ENCODE results near the gene SPTBN2.
A peak's percentile ranks its signal among the peaks of the same experiment; 100 is the strongest.
"Not testable (repeated sequence)": the region's sequence is repeated elsewhere in the genome, so short reads cannot be mapped to it uniquely, and the experiment has no call there.

Gene SPTBN2

GRCh38 chr11:66728693-66729385, at the start of gene SPTBN2:
SPTBN2 (minus strand) TSS chr11:66729216; CDS start chr11:66721240, 7,976 bp downstream.
- no peak for DNase-seq

DNA sequence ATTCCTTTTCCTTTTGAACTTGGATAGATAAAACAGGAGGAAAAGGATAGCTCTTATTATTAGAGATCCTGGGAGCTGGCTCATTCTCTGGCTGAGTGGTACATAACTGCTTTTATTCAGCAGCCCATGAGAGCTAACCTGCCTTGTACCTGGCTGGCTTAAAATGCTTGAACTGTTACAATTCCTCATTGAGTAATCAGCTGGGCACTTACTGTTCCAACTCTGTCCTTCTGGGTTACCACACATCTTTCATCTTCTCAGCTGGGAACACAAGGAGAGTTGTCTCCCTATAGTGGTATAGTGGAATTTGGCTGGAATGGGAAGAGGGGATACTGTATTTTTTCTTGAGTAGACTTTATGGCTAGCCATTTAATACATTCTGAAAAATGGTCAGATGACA, 39.8 kb upstream of the SPTBN2 start:
- no peak for DNase-seq

DNA sequence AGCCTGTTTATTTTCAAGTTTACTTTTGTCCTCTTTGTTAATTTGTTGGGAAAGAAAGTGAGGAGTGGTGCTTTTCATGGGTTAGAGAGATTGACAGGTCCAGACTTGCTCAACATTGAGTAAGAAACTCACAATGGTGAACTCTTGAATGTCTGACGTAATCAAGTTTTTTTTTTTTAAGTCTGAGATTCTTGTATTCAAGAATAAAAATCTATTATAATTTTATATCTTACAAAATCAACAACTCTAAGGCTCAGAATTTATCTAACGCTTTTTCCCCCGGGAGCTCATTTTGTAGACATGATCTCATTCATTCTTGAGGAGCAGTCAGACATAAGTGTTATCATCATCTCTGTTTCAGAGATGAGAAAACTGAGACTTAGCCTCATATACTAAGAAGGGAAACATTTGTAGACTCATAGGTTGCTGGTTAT, 39.1 kb upstream of the SPTBN2 start:
- DNase-seq: no peak

GRCh38 chr11:66767666-66768065, 38.6 kb upstream of the SPTBN2 start:
- DNase-seq: no peak

DNA sequence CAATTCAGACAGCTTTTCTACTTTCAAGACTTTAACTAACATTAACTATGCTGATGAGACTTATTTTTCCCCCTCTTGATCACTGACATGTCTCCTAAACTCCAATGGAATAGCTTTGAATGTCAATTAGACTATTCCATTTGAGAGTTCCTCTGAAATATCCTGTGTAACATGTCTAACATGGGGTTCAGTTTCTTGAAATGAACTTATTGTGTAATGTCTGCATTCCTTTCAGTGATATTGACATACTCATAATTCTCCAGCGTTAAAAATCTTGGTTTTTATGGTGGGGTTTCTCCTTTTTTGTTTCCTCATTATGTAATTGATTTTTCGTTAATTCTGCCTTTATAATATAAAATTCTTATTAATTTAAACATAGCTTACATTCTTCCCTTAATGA, 37.7 kb upstream of the SPTBN2 start:
- DNase-seq: no peak

GRCh38 chr11:66762088-66762487, 33.1 kb upstream of the SPTBN2 start:
- DNase-seq: no peak

DNA sequence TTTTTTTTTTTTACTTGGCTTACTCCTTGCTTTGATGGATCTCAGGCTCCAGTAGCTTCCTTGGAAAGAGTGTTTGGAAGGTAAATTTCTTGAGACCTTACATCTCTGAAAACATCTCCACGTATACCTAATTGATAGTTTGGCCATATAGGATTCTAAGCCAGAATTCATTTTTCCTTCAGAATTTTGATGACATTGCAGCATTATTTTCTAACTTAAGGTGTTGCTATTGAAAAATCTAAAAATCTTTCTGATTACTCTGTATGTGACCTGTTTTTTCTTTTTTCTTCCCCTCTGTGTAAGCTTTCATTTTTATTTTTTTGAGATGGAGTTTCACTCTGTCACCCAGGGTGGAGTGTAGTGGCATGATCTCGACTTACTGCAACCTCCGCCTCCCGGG, 23.1 kb upstream of the SPTBN2 start:
- DNase-seq: no peak

DNA sequence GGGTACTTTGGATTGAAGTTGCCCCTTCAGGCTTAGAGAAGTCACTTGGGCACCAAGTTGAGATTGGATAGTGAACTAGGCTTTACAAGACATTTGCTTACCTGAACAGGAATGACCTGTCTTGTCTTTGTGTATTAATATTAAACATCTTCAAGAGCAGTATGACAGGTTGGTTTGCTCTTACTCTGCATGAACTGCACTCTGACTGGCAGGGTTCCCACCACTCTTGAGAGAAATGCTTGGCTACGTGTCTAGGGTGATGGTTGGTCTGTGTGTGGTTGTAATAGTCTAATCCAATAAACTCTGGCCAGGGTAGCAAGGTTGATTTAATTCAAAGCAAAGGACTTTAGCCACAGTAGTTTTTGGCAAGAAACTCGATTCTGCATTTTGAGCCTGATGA, 20.1 kb upstream of the SPTBN2 start:
- no peak for DNase-seq

DNA sequence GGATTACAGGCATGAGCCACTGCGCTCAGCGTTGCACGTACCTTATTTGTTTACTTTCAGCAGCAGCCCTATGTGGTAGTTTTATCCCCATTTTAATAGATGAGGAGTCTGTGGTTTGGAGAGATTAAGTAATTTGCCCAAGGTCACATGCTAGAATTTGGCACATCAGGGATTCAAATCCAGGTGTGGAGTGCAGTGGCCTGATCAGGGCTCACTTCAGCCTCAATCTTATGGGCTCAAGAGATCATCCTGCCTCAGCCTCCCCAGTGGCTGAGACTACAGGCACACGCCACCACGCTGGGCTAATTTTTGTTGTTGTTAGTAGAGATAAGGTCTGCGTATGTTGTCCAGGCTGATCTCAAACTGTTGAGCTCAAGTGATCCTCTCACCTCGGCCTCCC, 18.5 kb upstream of the SPTBN2 start:
- no peak for DNase-seq

GRCh38 chr11:66745356-66746235, 16.6 kb upstream of the SPTBN2 start:
- DNase-seq: peak; percentile 68

GRCh38 chr11:66744485-66745355, 15.7 kb upstream of the SPTBN2 start:
- peak; percentile 90 for DNase-seq

DNA sequence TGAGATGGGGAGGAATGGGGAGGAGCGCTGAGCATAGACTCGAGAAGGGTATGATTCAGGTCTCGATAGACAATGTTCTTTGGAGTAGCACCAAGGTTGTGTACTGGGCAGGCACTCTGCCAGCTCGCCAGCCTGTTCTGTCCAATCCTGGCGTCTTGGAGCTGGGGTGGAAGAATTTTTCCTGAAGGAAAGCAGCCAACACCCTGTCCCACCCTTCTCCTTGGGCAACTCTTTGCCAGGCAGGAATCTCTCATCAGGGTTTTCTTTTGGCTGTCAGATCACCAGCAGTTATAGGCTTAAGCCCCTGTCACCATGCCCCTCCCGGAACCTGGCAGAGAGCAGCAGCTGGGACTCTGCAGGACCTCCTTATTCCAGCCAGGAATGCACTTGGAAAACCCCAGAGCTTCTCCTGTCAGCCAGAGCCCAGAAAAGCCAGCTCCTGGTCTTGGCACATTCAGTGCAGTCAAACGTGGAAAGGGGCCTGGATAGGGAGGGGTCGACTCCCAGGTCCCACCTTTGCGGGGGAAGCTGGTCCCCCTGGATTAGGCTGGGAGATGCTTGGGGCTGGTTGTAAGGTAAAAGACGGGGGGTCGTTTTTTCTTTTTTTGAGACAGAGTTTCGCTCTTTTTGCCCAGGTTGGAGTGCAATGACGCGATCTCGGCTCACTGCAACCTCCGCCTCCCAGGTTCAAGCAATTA, 14.4 kb upstream of the SPTBN2 start:
- no peak for DNase-seq

- no peak for DNase-seq
Observed at GRCh38 chr11:66741153-66741552, 12.1 kb upstream of the SPTBN2 start.

- DNase-seq: no peak
Observed at GRCh38 chr11:66739983-66740382, 11.0 kb upstream of the SPTBN2 start.

DNA sequence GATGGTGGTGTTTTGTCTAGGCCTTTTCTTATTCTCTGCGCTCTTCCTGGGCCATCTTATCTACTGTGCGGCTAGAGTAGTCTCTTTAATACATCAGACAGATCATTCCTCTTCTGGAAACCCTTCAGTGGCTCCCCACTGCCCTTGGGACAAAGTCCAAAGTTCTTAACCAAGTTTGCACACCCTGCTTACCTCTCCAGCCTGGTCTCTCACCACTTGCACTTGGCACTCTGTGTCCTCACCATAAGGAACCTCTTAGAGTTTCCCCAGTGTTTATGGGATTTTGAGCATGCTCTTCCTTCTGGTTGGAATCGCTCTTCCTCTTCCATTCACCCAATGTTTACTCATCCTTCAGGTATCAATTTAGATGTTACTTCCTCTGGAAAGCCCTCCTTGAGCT, 5.2 kb upstream of the SPTBN2 start:
- no peak for DNase-seq

DNA sequence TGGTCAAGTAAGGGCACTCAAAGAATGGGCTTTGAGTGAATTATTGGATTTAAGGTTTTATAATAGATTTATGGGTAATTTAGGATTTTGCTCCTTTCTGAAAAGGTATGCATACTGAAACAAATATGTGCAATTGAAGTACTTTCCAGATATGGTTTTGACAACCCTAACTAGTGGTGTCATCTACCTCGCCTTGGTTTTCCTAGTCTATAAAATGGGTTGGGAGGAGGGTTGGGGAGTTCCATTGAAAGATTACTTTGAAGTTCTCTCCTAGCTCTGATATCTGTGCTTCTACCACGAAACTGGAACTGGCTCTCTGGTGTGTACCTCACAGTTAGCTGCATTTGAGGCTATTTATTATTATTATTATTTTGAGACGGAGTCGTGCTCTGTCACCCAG, 431 bp upstream of the SPTBN2 start:
- no peak for DNase-seq

GRCh38 chr11:66728038-66728692, 851 bp downstream of the SPTBN2 start:
- no peak for DNase-seq

DNA sequence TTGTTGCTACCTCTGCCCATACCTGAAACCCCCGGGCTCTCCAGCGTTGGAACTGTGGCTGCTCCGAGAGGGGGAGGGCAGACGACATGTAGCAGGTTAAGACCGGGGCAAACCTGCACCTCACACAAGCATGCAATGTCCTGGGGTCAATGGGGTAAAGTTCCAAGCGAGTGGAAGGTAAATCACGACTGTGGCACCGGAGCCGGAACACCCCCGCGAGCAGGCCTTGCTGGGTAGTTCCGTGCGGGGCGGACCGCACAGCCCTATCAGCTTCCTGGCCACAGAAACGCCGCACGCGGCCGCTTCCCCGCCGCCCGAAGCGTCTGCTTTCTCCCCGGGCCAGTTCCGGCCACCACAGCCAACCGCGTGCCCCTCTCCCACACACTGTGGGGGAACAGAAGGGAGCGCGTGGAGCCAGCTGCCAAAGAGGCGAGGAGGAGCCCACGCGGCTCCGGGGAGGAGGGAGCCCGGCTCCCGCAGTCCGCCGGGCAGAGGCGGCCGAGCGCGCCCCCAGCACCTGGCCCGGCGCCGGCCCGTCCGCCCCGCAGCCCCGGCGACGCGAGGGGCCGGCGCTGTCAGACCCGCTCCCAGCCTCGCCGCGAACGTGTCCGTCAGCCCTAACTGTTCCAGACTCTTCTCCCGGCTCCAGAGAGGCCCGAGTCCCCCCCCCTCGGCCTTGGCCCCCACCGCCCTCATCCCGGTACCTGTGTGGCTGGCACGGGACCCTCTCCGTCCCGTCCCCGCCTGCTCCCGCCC, 1.6 kb downstream of the SPTBN2 start:
- DNase-seq: peak; percentile 34

DNA sequence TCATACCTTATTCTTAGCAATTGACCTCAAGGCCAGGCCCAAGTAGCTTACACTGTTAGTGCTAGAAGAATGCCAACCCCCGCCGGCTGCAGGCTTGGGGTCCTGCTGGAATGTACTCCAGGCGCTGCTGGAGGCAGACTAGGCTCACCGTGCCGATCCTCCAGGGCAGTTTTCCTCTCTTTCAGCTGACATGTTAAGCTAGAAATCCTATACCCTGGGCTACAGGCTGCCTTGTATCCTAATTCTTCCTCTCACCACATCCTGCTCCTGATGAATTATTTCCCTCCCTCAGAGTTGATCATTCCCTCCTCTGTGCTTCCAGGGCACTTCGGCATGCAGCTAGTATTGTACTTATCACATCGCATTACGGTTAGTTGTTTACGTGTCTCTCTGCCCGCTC, 3.4 kb downstream of the SPTBN2 start:
- no peak for DNase-seq

GRCh38 chr11:66725114-66725513, 3.9 kb downstream of the SPTBN2 start:
- DNase-seq: no peak

DNA sequence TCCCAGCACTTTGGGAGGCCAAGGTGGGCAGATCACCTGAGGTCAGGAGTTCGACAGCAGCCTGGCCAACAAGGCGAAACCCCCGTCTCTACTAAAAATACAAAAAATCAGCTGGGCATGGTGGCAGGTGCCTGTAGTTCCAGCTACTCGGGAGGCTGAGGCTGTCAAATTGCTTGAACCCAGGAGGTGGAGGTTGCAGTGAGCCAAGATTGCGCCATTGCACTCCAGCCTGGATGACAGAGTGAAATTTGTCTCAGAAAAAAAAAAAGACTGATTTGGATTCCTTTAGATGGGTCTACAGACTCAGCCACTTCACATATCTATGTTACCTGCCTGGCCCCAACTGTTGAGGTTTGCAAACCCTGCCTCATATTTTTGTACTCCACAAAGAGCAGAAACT, 4.8 kb downstream of the SPTBN2 start:
- not testable (repeated sequence) for DNase-seq
